ENCODE results near the gene PLA2G2D.

GRCh38 chr1:20134995-20135394 is 15.7 kb upstream of the PLA2G2D start:
- no peak for TF ChIP-seq CTCF (IDR thresholded peaks at IDR 0.05; ENCODE audit: insufficient read depth, low read length, poor library complexity, severe bottlenecking)
- no peak for TF ChIP-seq EZH2phosphoT487 (conservative IDR thresholded peaks at IDR 0.05; ENCODE audit: low read length)

Data from SU-DHL-6 (cell line).